Adrenal gland (tissue), 12 donors: Measurements from ENCODE around the gene TUBB4A. TPM values are rescaled to one million over a fixed set of nuclear protein-coding genes. Genes with fewer than 3 reads are reported as not detected.

ENCODE experiments used
- DNase-seq, 7 donors: peaks; one replicate each; pipeline ENCODE4 v3.0.0-alpha.2; 2019 to 2020
- H3K27ac ChIP-seq, 5 donors: fragments of 200-600 bp; sonication (generic) in 4 of 5; 1 replicate in 3 of 5; 2 replicates in 2 of 5; pipeline versions ENCODE4 v1.5.1 to v1.8.0; 2016 to 2020; ENCODE audit warnings: mild to moderate bottlenecking in 1 of 5
- H3K27me3 ChIP-seq: fragments of 200-600 bp; 2 replicates; pipeline ENCODE4 v1.8.0; 2021
- H3K36me3 ChIP-seq, 2 donors: fragments of 200-600 bp; replicated peaks in 1 of 2; 1 replicate in 1 of 2; 2 replicates in 1 of 2; pipeline versions ENCODE4 v1.5.1 to v1.8.0; 2018 to 2022
- H3K4me1 ChIP-seq, 2 donors: fragments of 200-600 bp; replicated peaks in 1 of 2; 1 replicate in 1 of 2; 2 replicates in 1 of 2; pipeline versions ENCODE4 v1.5.1 to v1.8.0; 2018 to 2021
- H3K4me3 ChIP-seq, 4 donors: fragments of 200-600 bp; sonication (generic) in 3 of 4; one replicate each; pipeline ENCODE4 v1.5.1; 2016 to 2018
- H3K9me3 ChIP-seq, 3 donors: fragments of 200-600 bp; sonication (generic) in 1 of 3; replicated peaks in 1 of 3; 1 replicate in 2 of 3; 2 replicates in 1 of 3; pipeline versions ENCODE4 v1.5.1 to v1.8.0; 2016 to 2021
- POLR2A ChIP-seq, 2 donors: fragments of 450-650 bp; IDR thresholded peaks; one replicate each; pipeline ENCODE4 v1.6.1; 2017; ENCODE audit warnings: antibody characterized with exemption in 2 of 2, mild to moderate bottlenecking in 2 of 2, moderate library complexity in 1 of 2
- WGBS, 4 donors: extraction: QIAGEN DNeasy Blood & Tissue Kit in 2 of 4; methylation state at CpG; one replicate each; pipeline versions ENCODE4 v1.1.5 to v1.1.7; 2013 to 2017; 5-methylcytosine and 5-hydroxymethylcytosine counted together
- intact Hi-C, 2 donors: fragments of 100-400 bp; cut with DNase I; formaldehyde crosslinking; loops; one replicate each; pipeline versions ENCODE4 v1.14.1 to v1.15.0; 2022 to 2023
- polyA plus RNA-seq, 3 donors: library from polyadenylated mRNA; stranded (reverse); fragments of 200-250 nt in 2 of 3; fragments of 350-450 nt in 1 of 3; fragmentation: Illumina TruSeq in 1 of 3; extraction: RNeasy Lipid Tissue Mini Kit (QIAGEN cat#74804) in 1 of 3; gene quantifications; one replicate each; pipeline ENCODE4 v1.2.3, GENCODE V29; 2013 to 2014
- total RNA-seq, 9 donors: library from RNA; depleted of rRNA in 4 of 9; stranded (reverse); fragments of >200 nt in 4 of 9; fragments of 120-200 nt in 1 of 9; fragmentation: NEBNext Ultra II Directional in 1 of 9; extraction: Animal tissue kit (Norgen Biotek cat#: 25700) in 1 of 9; gene quantifications; one replicate each; pipeline versions ENCODE4 v1.1.0 to v1.2.4, GENCODE V29; 2013 to 2023
- TF ChIP-seq, protein P1 (sequence below), 6 experiments: fragments of 450-650 bp in 4 of 6; fragments of 200-600 bp in 2 of 6; sonication (generic) in 1 of 6; IDR thresholded peaks; 1 replicate in 5 of 6; 2 replicates in 1 of 6; pipeline versions ENCODE4 v1.5.1 to v1.8.0; 2016 to 2021; ENCODE audit warnings: antibody characterized with exemption in 6 of 6, mild to moderate bottlenecking in 2 of 6, moderate library complexity in 1 of 6
- donor health status: healthy with polysubstance abuse.
- donor health status: Bipolar disorder and iron deficiency.
- donor health status: DM: yes; HTN: yes; CAD: no.
- donor health status: DM: no; HTN: no; CAD: no.
- donor health status: DM: no; HTN: no; CAD: no.
- donor health status: DM: yes; HTN: yes; CAD: no.

TUBB4A gene
- total and polyA plus RNA-seq, 12 donors: 50.4 to 752 (median 138) TPM

DNA sequence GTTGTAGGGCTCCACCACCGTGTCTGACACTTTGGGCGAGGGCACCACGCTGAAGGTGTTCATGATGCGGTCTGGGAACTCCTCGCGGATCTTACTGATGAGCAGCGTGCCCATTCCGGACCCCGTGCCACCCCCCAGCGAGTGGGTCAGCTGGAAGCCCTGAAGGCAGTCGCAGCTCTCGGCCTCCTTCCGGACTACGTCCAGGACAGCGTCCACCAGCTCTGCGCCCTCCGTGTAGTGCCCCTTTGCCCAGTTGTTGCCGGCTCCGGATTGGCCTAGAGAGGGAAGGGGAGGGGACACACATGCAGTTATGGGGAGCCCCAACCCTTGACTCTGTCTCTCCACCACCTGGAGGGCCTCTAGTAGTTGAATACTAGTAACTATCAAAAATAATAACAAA, 6.2 kb downstream of the TUBB4A start:
- no peak for TF ChIP-seq POLR2A (IDR thresholded peaks at IDR 0.05)
- TF ChIP-seq, protein P1, sequence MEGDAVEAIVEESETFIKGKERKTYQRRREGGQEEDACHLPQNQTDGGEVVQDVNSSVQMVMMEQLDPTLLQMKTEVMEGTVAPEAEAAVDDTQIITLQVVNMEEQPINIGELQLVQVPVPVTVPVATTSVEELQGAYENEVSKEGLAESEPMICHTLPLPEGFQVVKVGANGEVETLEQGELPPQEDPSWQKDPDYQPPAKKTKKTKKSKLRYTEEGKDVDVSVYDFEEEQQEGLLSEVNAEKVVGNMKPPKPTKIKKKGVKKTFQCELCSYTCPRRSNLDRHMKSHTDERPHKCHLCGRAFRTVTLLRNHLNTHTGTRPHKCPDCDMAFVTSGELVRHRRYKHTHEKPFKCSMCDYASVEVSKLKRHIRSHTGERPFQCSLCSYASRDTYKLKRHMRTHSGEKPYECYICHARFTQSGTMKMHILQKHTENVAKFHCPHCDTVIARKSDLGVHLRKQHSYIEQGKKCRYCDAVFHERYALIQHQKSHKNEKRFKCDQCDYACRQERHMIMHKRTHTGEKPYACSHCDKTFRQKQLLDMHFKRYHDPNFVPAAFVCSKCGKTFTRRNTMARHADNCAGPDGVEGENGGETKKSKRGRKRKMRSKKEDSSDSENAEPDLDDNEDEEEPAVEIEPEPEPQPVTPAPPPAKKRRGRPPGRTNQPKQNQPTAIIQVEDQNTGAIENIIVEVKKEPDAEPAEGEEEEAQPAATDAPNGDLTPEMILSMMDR (IDR thresholded peaks at IDR 0.05): no peak
- Histone ChIP-seq H3K27ac (no peak overlapping the region), H3K9me3 (no peaks in the 10 kb centered on the region), H3K27me3 (no peaks in the 10 kb centered on the region), H3K36me3 (no peaks in the 10 kb centered on the region), H3K4me3 (no peak overlapping the region), H3K4me1 (peaks cover 4 to 26% of the 10 kb centered on the region in 2 donors)
- WGBS, 4 donors: 89 to 94% (median 93%) methylated on average over 18 to 19 of the region's 19 CpGs
- DNase-seq: no peak
- intact Hi-C loops: no loop called here

DNA sequence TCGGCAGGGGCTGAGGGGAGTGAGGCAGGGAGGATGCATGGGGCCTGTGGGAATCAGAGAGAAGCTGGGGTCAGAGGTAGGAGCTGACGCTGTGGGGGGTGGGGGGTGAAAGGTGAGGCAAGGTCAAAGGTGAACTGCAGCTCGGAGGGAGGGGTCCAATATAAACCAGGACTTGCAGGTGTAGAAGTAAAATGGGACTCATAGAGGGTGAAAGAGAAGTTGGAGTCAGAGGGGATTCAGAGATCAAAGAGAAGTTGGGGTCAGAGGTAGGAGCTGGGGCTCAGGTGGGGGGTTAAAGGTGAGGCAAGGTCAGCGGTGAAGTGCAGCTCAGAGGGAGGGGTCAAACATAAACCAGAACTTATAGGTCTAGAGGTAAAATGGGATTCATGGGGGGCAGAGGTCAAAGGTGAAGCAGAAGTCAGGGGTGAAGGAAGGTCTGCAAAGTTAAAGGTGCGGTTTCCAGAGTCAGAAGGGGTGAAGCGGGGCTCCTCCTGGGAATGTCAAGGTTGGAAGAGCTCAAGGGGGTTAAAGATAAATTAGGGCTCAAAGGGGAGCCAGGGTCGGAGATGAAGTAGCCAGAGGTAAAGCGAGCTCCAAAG, 7.6 kb downstream of the TUBB4A start:
- DNase-seq: no peak
- Histone ChIP-seq H3K4me3 (no peak overlapping the region), H3K27ac (no peak overlapping the region), H3K4me1 (peaks cover 0 to 14% of the 10 kb centered on the region in 2 donors), H3K9me3 (no peaks in the 10 kb centered on the region), H3K27me3 (no peaks in the 10 kb centered on the region), H3K36me3 (no peaks in the 10 kb centered on the region)
- TF ChIP-seq, protein P1 (IDR thresholded peaks at IDR 0.05): no peak
- TF ChIP-seq POLR2A (IDR thresholded peaks at IDR 0.05): no peak
- intact Hi-C loops: no loop called here
- 71 to 75% (median 74%) methylated on average over 8 of the region's 8 CpGs for WGBS, 4 donors

DNA sequence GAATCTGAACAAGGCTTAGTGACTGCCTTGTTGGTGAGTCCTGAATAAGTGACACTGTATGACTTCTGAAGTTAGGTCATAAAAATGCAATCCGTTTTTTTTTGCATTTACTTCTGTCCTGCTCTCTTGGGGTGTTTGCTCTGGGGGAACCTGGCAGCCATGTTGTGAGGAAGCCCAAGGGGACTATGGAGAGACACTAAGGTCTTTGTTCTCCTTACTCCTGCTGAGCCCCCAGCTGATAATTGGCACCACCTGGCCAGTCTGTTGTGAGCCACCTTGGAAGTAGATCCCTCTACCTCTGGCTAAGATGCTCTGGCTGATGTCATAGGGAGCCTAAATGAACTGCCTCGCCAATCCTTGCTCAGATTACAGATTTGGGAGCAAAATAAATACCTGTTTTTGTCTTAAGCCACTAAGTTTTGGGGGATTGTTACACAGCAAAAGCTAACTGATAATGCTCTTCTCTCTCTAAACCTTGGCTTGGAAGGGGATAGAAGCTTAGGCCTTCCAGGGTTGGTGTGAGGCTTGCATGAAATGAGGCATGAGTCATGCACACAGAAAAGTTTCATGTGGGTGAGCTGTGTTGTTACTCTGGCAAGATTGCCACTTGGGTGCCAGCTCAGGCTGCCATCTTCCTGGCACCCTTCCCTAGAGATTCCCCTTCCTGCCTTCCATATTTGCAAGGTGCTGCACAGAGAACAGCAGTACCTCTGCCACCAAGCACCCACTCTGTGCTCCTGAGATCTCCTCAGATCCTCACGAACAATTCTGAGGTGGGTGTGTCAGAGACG, 10.1 kb downstream of the TUBB4A start:
- TF ChIP-seq, protein P1 (IDR thresholded peaks at IDR 0.05): no peak
- no peak for TF ChIP-seq POLR2A (IDR thresholded peaks at IDR 0.05)
- peak in 2 of 7 donors; percentile 43 to 49 for DNase-seq
- Histone ChIP-seq H3K27ac (peak overlapping the region in 1 of 5 donors; percentile 65), H3K36me3 (no peaks in the 10 kb centered on the region), H3K4me3 (no peak overlapping the region), H3K4me1 (no peaks in the 10 kb centered on the region), H3K27me3 (no peaks in the 10 kb centered on the region), H3K9me3 (no peaks in the 10 kb centered on the region)
- intact Hi-C loops: no loop called here
- WGBS, 4 donors: 52 to 77% (median 66%) methylated on average over 4 of the region's 4 CpGs

DNA sequence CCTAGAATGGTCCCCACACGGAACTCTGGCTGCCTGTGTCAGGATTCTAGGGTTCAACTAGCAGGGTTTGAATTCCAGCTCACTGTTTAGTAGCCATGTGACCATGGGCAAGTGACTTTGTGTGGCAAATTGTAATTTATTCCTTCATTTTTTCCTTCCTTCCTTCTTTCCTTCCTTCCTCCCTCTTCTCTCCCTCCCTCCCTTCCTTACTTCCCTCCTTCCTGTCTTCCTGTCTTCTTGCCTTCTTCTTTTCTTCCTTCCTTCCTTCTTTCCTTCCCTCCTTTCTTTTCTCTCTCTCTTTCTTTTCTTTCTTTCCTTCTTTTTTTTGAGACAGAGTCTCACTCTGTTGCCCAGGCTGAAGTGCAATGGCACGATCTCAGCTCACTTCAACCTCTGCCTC, 12.0 kb downstream of the TUBB4A start:
- intact Hi-C loops: no loop called here
- H3K36me3 ChIP-seq: no peaks in the 10 kb centered on the region
- no peak for DNase-seq
- no peak overlapping the region for H3K4me3 ChIP-seq
- no peak overlapping the region for H3K27ac ChIP-seq
- H3K9me3 ChIP-seq: no peaks in the 10 kb centered on the region
- H3K27me3 ChIP-seq: no peaks in the 10 kb centered on the region
- H3K4me1 ChIP-seq: no peaks in the 10 kb centered on the region
- WGBS, 4 donors: 65 to 81% (median 74%) methylated on average over 2 of the region's 2 CpGs
- no peak for TF ChIP-seq POLR2A (IDR thresholded peaks at IDR 0.05)
- TF ChIP-seq, protein P1 (IDR thresholded peaks at IDR 0.05): no peak
